Keratinocyte (primary cell): ENCODE data around the gene IFITM10. TPM values are rescaled to one million over a fixed set of nuclear protein-coding genes. Genes with fewer than 3 reads are reported as not detected.

Source experiments
- DNase-seq: peaks from one replicate; pipeline ENCODE4 v3.0.0-alpha.2; 2011; ENCODE audit warnings: low read depth, missing footprints, low spot score
- FAIRE-seq: peaks from 2 replicates; lab custom pipeline; 2011; peaks lifted over from hg19 to GRCh38; lab: Jason Lieb, UNC
- H2AFZ ChIP-seq: 2 replicates; pipeline ENCODE4 v1.6.0; 2012; ENCODE audit warnings: low read length, control low read depth, inconsistent platforms; ENCODE audit not compliant: control insufficient read depth
- H3K27ac ChIP-seq: 2 replicates; pipeline ENCODE4 v1.5.1; 2011; ENCODE audit warnings: low read length; ENCODE audit not compliant: control insufficient read depth, insufficient read depth
- H3K27me3 ChIP-seq: 3 replicates; pipeline ENCODE4 v1.6.0; 2011; ENCODE audit warnings: low read length; ENCODE audit not compliant: control insufficient read depth, insufficient read depth; ENCODE audit errors: extremely low read depth
- H3K36me3 ChIP-seq, 2 experiments: 2 replicates in 1 of 2; 3 replicates in 1 of 2; pipeline ENCODE4 v1.5.1; 2011; ENCODE audit warnings: low read length in 2 of 2, mild to moderate bottlenecking in 1 of 2; ENCODE audit not compliant: control insufficient read depth in 2 of 2, insufficient read depth in 2 of 2; ENCODE audit errors: extremely low read depth in 1 of 2
- H3K4me1 ChIP-seq: 3 replicates; pipeline ENCODE4 v1.5.1; 2011; ENCODE audit warnings: low read length; ENCODE audit not compliant: control insufficient read depth, insufficient read depth; ENCODE audit errors: extremely low read depth
- H3K4me2 ChIP-seq: 3 replicates; pipeline ENCODE4 v1.6.0; 2011; ENCODE audit warnings: low read depth, low read length; ENCODE audit not compliant: control insufficient read depth, insufficient read depth; ENCODE audit errors: extremely low read depth
- H3K4me3 ChIP-seq, 3 experiments: fragments of 200-600 bp in 1 of 3; sonication (generic) in 1 of 3; 2 replicates in 2 of 3; 3 replicates in 1 of 3; pipeline ENCODE4 v1.5.1; 2011 to 2016; ENCODE audit warnings: low read length in 3 of 3, mild to moderate bottlenecking in 3 of 3, control low read depth in 2 of 3, inconsistent platforms in 1 of 3, low read depth in 1 of 3, mixed read lengths in 1 of 3, mixed run types in 1 of 3, moderate library complexity in 1 of 3; ENCODE audit not compliant: control insufficient read depth in 2 of 3, insufficient read depth in 2 of 3; ENCODE audit errors: extremely low read depth in 1 of 3
- H3K79me2 ChIP-seq: 2 replicates; pipeline ENCODE4 v1.6.0; 2012; ENCODE audit warnings: low read length; ENCODE audit not compliant: control insufficient read depth, insufficient read depth
- H3K9ac ChIP-seq: 3 replicates; pipeline ENCODE4 v1.6.0; 2011; ENCODE audit warnings: low read length; ENCODE audit not compliant: control insufficient read depth, insufficient read depth; ENCODE audit errors: extremely low read depth
- H3K9me1 ChIP-seq: 3 replicates; pipeline ENCODE4 v1.6.0; 2011; ENCODE audit warnings: low read length; ENCODE audit not compliant: control insufficient read depth, insufficient read depth; ENCODE audit errors: extremely low read depth
- H3K9me3 ChIP-seq: 2 replicates; pipeline ENCODE4 v1.5.1; 2012; ENCODE audit warnings: low read depth, low read length; ENCODE audit not compliant: control insufficient read depth
- H4K20me1 ChIP-seq: 3 replicates; pipeline ENCODE4 v1.6.0; 2011; ENCODE audit warnings: low read length; ENCODE audit not compliant: control insufficient read depth, insufficient read depth; ENCODE audit errors: extremely low read depth
- EZH2 ChIP-seq: IDR thresholded peaks from one replicate; pipeline ENCODE4 v1.6.1; 2012; ENCODE audit warnings: inconsistent platforms, mild to moderate bottlenecking, low read length, moderate library complexity
- dilution Hi-C: fragments of 300-500 bp; cut with MboI; formaldehyde crosslinking; loops from one replicate; pipeline ENCODE4 v1.7.0; 2020; ENCODE audit warnings: low sequenced_read_pairs; ENCODE audit not compliant: extremely low pct_ligation_motif_present
- polyA plus RNA-seq, 5 experiments: library from polyadenylated mRNA; depleted of rRNA in 3 of 5; stranded (reverse) in 3 of 5; stranded (forward) in 1 of 5; unstranded in 1 of 5; fragments of >200 nt; gene quantifications; 1 replicate in 1 of 5; 2 replicates in 3 of 5; 3 replicates in 1 of 5; pipeline versions ENCODE4 v1.2.1 to v1.2.3, GENCODE V29; 2011 to 2012; ENCODE audit warnings: missing spikeins in 2 of 5, low read depth in 1 of 5, low replicate concordance in 1 of 5
- TF ChIP-seq, protein P1 (sequence below), 3 experiments: IDR thresholded peaks in 1 of 3; conservative IDR thresholded peaks in 1 of 3; optimal IDR thresholded peaks in 1 of 3; 2 replicates in 2 of 3; 3 replicates in 1 of 3; pipeline versions ENCODE3 to v1.5.1; 2011; ENCODE audit warnings: low read length in 3 of 3, mild to moderate bottlenecking in 3 of 3, moderate library complexity in 2 of 3, control low read depth in 1 of 3, inconsistent platforms in 1 of 3; ENCODE audit not compliant: insufficient read depth in 2 of 3; ENCODE audit errors: extremely low read depth in 1 of 3

Gene IFITM10
- polyA plus RNA-seq, 1 donor (not counting 4 experiments of a cell fraction or from before 2014, with no cell fraction given) = 0.14 TPM

- H3K27me3 ChIP-seq = peaks cover 50% of the 10 kb centered on the region
- no peak overlapping the region for H3K4me2 ChIP-seq
- H3K9ac ChIP-seq = no peak overlapping the region
- peaks cover 8% of the 10 kb centered on the region for H3K9me3 ChIP-seq
- no peaks in the 10 kb centered on the region for H4K20me1 ChIP-seq
- no peak overlapping the region for H2AFZ ChIP-seq
- TF ChIP-seq, protein P1, sequence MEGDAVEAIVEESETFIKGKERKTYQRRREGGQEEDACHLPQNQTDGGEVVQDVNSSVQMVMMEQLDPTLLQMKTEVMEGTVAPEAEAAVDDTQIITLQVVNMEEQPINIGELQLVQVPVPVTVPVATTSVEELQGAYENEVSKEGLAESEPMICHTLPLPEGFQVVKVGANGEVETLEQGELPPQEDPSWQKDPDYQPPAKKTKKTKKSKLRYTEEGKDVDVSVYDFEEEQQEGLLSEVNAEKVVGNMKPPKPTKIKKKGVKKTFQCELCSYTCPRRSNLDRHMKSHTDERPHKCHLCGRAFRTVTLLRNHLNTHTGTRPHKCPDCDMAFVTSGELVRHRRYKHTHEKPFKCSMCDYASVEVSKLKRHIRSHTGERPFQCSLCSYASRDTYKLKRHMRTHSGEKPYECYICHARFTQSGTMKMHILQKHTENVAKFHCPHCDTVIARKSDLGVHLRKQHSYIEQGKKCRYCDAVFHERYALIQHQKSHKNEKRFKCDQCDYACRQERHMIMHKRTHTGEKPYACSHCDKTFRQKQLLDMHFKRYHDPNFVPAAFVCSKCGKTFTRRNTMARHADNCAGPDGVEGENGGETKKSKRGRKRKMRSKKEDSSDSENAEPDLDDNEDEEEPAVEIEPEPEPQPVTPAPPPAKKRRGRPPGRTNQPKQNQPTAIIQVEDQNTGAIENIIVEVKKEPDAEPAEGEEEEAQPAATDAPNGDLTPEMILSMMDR (optimal IDR thresholded peaks at IDR 0.05 in 1 of 3, IDR thresholded peaks at IDR 0.05 in 1 of 3, conservative IDR thresholded peaks at IDR 0.05 in 1 of 3; ENCODE audit: extremely low read depth in 1 of 3, insufficient read depth in 2 of 3, low read length in 3 of 3) = no peak
- no peak for TF ChIP-seq EZH2
- no peak overlapping the region for H3K4me3 ChIP-seq
- H3K79me2 ChIP-seq = no peaks in the 10 kb centered on the region
- no peaks in the 10 kb centered on the region for H3K36me3 ChIP-seq
- no peak overlapping the region for H3K27ac ChIP-seq
- H3K4me1 ChIP-seq = no peaks in the 10 kb centered on the region
- dilution Hi-C loops = no loop called here
- DNase-seq = no peak
- H3K9me1 ChIP-seq = no peaks in the 10 kb centered on the region
- FAIRE-seq = no peak
Observed at GRCh38 chr11:1733009-1733715, 17.2 kb downstream of the IFITM10 start.

DNA sequence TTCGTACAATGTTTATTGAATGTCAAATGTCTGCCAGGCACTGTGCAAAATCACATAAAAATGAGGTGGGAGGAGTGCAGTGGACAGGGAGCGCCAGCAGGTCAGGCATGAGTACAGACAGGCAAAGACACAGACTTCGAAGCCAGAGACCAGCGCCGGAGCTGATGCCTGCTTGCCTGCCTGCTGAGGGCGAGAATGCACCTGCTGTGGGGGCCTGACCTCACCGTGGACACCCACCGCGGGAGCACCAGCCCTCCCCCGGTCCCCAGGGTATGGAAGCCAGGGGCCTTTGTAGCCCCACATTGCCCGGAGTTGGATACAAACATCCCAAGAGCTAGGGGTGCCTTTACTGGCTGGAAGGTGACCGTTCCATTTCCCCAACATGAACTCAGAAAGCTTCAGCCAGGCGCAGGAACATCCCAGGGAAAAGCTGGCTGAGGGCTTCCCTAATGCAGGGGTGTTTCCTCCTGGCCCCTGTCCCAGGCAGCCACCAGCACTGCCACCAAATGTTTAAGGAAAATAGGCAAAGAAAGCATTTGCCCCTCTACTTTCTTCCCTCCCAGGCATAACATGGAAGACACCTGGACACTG, 17.9 kb downstream of the IFITM10 start:
- no peak overlapping the region for H3K27ac ChIP-seq
- peaks cover 55% of the 10 kb centered on the region for H3K27me3 ChIP-seq
- no peak overlapping the region for H3K9ac ChIP-seq
- no peaks in the 10 kb centered on the region for H3K36me3 ChIP-seq
- H4K20me1 ChIP-seq = no peaks in the 10 kb centered on the region
- H3K79me2 ChIP-seq = no peaks in the 10 kb centered on the region
- no peak for TF ChIP-seq EZH2
- TF ChIP-seq, protein P1 (optimal IDR thresholded peaks at IDR 0.05 in 1 of 3, IDR thresholded peaks at IDR 0.05 in 1 of 3, conservative IDR thresholded peaks at IDR 0.05 in 1 of 3; ENCODE audit: extremely low read depth in 1 of 3, insufficient read depth in 2 of 3, low read length in 3 of 3) = no peak
- no peak overlapping the region for H3K4me2 ChIP-seq
- no peak overlapping the region for H2AFZ ChIP-seq
- FAIRE-seq (no peak), DNase-seq (no peak)
- no peak overlapping the region for H3K4me3 ChIP-seq
- peaks cover 8% of the 10 kb centered on the region for H3K9me3 ChIP-seq
- no peaks in the 10 kb centered on the region for H3K9me1 ChIP-seq
- H3K4me1 ChIP-seq = no peaks in the 10 kb centered on the region
- dilution Hi-C loops = no loop called here
